ENCODE measurements around the gene RIT2. TPM values are rescaled to one million over a fixed set of nuclear protein-coding genes. Genes with fewer than 3 reads are reported as not detected.

Gene RIT2
- total RNA-seq, 1 experiment from 2014 or later: 0.17 TPM

Other genes with a start within 250 kb of the RIT2 start
- 0.11 and 1.3 TPM in 2 replicates for gene SYT4, start 161.8 kb upstream of the RIT2 start, total RNA-seq (2014; rRNA removed; shearing (Covaris generic))